NOMO-1 treated with dmso at 0.1 percent for 144 hours (cell line): ENCODE measurements around the gene KCTD7.
A peak's percentile ranks its signal among the peaks of the same experiment; 100 is the strongest.
"Not testable (repeated sequence)": the region's sequence is repeated elsewhere in the genome, so short reads cannot be mapped to it uniquely, and the experiment has no call there.

Experiments used
- DNase-seq: peaks from one replicate; lab custom pipeline; 2025; ENCODE audit not compliant: unreplicated experiment; lab: John Stamatoyannopoulos, UW

The KCTD7 gene

DNA sequence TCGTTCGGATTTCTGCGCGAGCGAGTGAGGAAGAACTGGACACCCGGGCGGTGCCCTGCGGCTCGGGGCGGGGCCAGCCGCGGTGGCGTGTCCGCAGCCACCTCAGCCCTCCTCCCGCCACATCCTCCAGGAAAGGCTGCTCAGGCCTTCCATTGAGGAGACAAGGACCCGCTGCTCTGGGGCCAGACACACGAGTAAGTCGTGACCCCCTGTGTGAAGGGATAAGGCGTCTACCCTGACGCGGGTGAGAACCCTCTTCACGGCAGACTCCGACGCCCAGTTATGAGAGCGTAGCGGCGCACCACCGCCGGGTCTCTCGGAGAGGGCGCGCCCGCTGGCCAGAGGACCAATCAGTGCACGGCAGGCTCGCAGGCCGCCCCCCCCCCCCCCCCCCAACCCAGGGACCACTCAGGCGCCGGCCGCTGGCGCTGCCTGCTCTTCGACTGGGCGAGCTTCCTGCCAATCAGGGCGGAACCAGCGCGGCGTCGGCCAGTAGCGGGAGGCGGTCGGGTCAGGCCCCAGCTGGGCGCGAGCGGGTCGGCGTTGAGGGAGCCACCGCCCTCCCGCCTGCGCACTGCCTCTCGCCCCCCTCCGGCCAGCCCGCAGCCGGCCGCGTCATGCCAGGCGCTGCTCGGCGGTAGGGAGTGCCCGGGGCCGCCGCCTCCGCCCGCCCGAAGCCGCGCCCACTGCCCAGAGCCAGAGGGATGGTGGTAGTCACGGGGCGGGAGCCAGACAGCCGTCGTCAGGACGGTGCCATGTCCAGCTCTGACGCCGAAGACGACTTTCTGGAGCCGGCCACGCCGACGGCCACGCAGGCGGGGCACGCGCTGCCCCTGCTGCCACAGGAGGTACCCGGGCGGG lies at the start of gene KCTD7:
Gene KCTD7, plus strand, starts transcription at position 521 of the 861 bp plus-strand sequence. Its CDS starts 184 bp downstream, at position 705.
- DNase-seq, result peak; percentile 97

- DNase-seq, result not testable (repeated sequence)
Observed at GRCh38 chr7:66580380-66580779, 48.3 kb upstream of the KCTD7 start.

GRCh38 chr7:66582816-66583489 lies 45.7 kb upstream of the KCTD7 start:
- not testable (repeated sequence) for DNase-seq

DNA sequence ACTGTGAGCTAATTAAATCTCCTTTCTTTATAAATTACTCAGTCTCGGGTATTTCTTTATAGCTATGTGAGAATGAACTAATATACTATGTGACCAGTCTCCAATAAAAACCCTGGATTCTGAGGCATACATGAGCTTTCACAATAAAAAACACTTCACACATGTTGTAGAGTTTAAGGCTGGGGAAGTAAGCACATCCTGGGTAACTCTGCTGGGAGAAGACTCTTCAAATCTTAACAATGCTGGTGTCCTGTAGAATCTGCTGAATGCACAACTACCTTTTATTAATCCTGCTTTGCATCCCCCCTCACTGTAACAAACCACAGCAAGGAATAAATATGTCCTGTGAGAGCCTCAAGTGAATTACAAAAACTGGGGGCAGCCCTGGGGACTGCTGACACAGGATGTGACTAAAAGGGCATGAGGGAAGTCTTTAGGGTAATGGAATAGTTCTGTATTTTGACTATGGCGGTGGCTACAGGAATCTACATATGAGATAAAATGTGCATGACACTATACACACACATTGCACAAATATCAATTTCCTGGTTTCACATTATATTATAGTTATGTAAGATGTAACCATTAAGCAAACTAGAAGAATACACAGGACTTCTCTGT lies 45.1 kb upstream of the KCTD7 start:
- DNase-seq, result no peak

DNA sequence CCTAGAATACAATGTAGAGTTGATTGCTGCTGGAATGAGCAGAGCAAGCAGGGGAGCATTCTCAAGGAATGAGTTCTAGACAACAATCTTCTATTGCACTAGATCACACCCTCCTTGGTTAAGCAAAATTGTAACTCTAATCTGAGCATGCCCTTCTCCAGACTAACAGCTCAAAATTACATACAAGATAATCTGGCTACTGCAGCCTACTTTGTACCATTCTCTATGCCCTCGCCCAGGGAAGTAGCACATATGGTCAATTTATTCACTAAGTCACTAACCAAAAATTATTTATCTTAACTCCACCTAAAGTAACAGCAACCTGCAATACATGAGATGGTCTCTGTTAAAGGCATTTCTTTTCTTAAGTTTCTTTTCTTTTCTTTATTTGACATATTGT lies 42.5 kb upstream of the KCTD7 start:
- no peak for DNase-seq

- DNase-seq, result not testable (repeated sequence)
Observed at GRCh38 chr7:66588226-66588625, 40.5 kb upstream of the KCTD7 start.

- DNase-seq, result not testable (repeated sequence)
Observed at GRCh38 chr7:66588856-66589570, 39.7 kb upstream of the KCTD7 start.

DNA sequence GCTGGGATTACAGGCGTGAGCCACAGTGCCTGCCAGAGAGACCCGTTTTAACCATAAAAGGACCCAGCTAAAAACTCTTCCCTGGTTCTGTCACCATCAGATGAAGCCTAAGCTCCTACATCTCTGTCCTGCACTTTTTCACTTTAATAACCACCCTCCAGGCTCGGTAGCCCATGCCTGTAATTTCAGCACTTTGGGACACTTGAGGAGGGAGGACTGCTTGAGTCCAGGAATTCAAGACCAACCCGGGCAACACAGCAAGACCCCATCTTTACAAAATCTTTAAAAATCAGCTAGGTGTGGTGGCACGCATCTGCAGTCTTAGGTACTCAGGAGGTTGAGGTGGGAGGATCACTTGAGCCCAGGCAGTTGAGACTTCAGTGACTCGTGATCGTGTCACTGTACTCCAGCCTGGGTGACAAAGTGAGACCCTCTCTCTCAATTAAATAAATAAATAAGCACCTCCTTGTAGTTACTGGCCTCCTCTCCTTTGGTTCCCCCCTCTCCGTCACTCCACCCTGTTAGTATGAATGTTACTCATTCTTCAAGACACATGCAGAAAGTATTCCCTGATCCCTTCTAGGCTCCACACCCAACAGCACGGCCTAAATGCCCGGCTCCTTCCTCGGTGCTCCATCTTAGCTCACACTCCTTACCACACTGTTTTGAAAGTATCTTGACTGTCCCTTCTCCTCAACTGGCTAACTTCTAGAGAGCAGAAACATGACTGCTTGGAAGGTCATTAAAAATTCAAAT lies 38.2 kb upstream of the KCTD7 start:
- DNase-seq, result not testable (repeated sequence)

DNA sequence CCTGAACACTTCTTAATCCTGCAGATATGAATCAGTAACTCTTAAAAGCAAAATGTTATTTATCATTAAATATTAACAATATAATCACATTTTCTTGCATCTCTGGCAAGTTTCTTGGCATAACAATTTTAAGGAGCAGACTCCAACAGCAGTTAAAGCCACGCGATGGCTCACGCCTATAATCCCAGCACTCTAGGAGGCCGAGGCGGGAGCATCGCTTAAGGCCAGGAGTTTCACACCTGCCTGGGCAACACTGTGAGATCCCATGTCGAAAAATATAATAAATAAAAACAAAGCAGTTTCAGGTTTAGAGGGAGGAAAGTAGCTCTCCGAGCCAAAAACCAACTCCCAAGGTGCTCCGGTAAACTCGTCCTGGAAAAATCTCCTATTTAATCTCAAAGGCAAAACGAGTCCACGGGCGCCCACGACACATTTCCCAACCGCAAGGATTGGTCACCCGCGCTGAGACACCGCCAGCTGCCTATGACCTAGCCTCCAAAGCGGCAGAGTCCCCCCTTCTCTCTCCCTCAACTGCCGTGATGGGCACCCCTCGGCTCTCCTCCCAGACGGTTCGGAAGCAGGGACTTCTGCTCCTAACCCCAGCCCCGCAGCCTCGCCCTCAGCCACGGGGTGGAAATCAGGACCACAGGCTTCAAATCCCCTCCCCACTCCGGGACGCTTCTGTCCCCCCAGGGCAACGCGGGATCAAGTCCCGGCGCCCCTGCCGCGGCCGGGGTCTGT lies 37.5 kb upstream of the KCTD7 start:
- not testable (repeated sequence) for DNase-seq

DNA sequence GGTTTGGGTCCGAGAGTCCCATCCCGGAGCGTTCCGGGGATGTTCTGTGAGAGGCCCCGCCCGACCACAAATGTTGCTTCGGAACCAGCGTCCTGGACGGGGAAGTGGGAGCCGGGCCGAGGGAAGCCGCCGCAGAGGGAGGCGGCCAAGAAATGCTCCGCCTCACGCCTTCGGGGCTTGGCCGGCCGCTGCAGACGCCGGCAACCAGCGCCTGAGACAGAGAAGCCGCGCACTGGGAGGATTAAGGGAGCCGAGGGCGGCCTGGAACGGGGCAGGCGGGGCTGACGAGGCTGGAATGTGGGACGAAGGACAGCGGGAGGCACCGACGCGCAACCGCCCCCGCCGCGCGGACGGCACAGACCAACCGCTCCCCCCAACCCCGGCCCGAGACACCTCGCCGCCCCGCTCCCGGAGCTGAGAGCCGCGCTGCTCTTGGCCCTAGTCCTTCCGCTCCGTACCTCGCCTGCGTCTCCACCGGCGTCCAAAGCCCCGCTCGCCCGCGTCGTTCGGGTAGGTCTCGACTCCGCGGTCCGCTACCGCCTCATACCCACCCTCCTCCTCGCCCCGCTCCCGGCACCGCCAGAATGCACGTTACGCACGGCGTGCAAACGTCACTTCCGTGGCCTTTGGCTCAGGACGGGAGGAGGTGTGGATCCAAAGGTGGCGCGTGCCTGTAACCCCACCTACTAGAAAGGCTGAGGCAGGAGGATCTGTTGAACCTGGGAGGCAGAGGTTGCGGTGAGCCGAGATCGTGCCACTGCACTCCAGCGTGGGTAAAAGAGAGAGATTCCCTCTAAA lies 36.7 kb upstream of the KCTD7 start:
- peak; percentile 84 for DNase-seq

DNA sequence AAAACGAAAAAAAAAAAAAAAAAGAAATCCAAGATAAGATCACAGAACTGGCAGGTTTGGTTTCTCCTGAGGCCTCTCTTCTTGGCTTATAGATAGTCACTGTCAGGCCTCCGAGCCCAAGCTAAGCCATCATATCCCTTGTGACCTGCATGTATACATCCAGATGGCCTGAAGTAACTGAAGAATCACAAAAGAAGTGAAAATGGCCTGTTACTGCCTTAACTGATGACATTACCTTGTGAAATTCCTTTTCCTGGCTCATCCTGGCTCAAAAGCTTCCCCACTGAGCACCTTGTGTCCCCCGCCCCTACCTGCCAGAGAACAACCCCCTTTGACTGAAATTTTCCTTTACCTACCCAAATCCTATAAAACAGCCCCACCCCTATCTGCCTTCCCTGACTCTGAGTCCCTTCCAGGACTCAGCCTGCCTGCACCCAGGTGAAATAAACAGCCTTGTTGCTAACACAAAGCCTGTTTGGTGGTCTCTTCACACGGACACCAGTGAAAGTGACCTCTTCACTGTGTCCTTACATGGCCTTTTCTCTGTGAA lies 36.0 kb upstream of the KCTD7 start:
- not testable (repeated sequence) for DNase-seq

- not testable (repeated sequence) for DNase-seq
Observed at GRCh38 chr7:66594082-66594481, 34.6 kb upstream of the KCTD7 start.

- no peak for DNase-seq
Observed at GRCh38 chr7:66597461-66597860, 31.2 kb upstream of the KCTD7 start.

DNA sequence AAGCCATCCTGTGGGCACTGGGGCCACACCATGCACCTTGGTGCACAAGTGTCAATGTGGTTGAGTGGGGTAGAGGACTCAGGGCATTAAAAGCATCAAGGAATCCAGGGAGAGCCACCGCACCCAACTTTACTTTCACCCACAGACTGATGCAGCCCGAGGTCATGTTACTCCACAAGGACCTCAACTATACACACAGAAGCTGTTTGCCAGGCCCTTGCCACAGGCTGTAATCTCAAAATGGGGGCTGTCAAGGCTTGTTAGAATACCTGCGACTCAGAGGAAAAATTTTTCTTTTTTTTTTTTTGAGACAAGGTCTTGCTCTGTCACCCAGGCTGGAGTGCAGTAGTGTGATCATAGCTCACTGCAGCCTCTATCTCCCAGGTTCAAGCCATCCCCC lies 26.5 kb upstream of the KCTD7 start:
- DNase-seq, result no peak

GRCh38 chr7:66604198-66604597 lies 24.5 kb upstream of the KCTD7 start:
- no peak for DNase-seq

- DNase-seq, result not testable (repeated sequence)
Observed at GRCh38 chr7:66606540-66607291, 22.0 kb upstream of the KCTD7 start.

- no peak for DNase-seq
Observed at GRCh38 chr7:66609176-66609575, 19.5 kb upstream of the KCTD7 start.

- DNase-seq, result not testable (repeated sequence)
Observed at GRCh38 chr7:66614596-66614995, 14.1 kb upstream of the KCTD7 start.
